K562 (cell line): ENCODE data around the gene SCTR. TPM values are rescaled to one million over a fixed set of nuclear protein-coding genes. Genes with fewer than 3 reads are reported as not detected.

Experiments used
- ATAC-seq: fragments of 200-7000 bp; cut with Tn5 transposase; 3 replicates; pipeline ENCODE4 v1.9.1; 2020; ENCODE audit warnings: moderate library complexity
- BruUV-seq: library from RNA; stranded (reverse); fragments of 400-500 nt; replicated peaks from 2 replicates; lab custom pipeline; 2021; lab: Mats Ljungman, UMichigan
- CTCF ChIA-PET: fragments of 300-600 bp; formaldehyde crosslinking; extraction: SDS; loops from one replicate; lab custom pipeline; 2021; ENCODE audit warnings: low intra/inter-chr PET ratio; lab: Yijun Ruan, JAX
- POLR2A ChIA-PET: fragments of 300-600, 350-650 bp; sonication (Branson Sonifier 250); formaldehyde crosslinking; extraction: SDS; loops from one replicate; lab custom pipeline; 2021; ENCODE audit warnings: antibody characterized with exemption, inconsistent platforms; lab: Yijun Ruan, JAX
- DNase-seq, 4 experiments: peaks; one replicate each; pipeline versions ENCODE4 v3.0.0 to v3.0.0-alpha.2; 2011 to 2018; ENCODE audit warnings: low spot score in 3 of 4, mixed read lengths in 3 of 4; ENCODE audit errors: extremely low read depth in 1 of 4
- FAIRE-seq: peaks from 2 replicates; lab custom pipeline; 2011; peaks lifted over from hg19 to GRCh38; lab: Jason Lieb, UNC
- H2AFZ ChIP-seq: 2 replicates; pipeline ENCODE4 v1.6.0; 2011; ENCODE audit warnings: low read depth, low read length, control low read depth, inconsistent platforms
- H3K27ac ChIP-seq: fragments of 200-600 bp; 3 replicates; pipeline ENCODE4 v1.8.0; 2011; ENCODE audit warnings: low read depth, mild to moderate bottlenecking, control low read depth, inconsistent platforms, low read length, moderate library complexity, mixed read lengths; ENCODE audit errors: extremely low read depth
- H3K27me3 ChIP-seq, 2 experiments: fragments of 300-600 bp in 1 of 2; 2 replicates in 1 of 2; 3 replicates in 1 of 2; pipeline versions ENCODE4 v1.6.0 to v1.8.0; 2011; ENCODE audit warnings: inconsistent platforms in 2 of 2, low read length in 2 of 2, mild to moderate bottlenecking in 1 of 2, mixed read lengths in 1 of 2, moderate library complexity in 1 of 2; ENCODE audit not compliant: control insufficient read depth in 2 of 2, insufficient read depth in 2 of 2
- H3K36me3 ChIP-seq: fragments of 300-600 bp; 3 replicates; pipeline ENCODE4 v1.8.0; 2011; ENCODE audit warnings: mild to moderate bottlenecking, low read length, inconsistent platforms; ENCODE audit not compliant: control insufficient read depth, insufficient read depth
- H3K4me1 ChIP-seq, 2 experiments: fragments of 200-600 bp in 1 of 2; replicated peaks in 1 of 2; 2 replicates in 1 of 2; 3 replicates in 1 of 2; pipeline versions ENCODE4 v1.5.1 to v1.8.0; 2011; ENCODE audit warnings: inconsistent platforms in 2 of 2, low read length in 2 of 2, mild to moderate bottlenecking in 1 of 2, mixed read lengths in 1 of 2, moderate library complexity in 1 of 2; ENCODE audit not compliant: control insufficient read depth in 2 of 2, insufficient read depth in 2 of 2
- H3K4me2 ChIP-seq: 2 replicates; pipeline ENCODE4 v1.6.1; 2011; ENCODE audit warnings: low read length, control low read depth, inconsistent platforms, mixed read lengths; ENCODE audit not compliant: insufficient read depth
- H3K4me3 ChIP-seq: fragments of 200-600 bp; sonication (generic), shearing (Covaris generic); 2 replicates; pipeline ENCODE4 v1.5.1; 2016; ENCODE audit warnings: control low read depth, inconsistent platforms
- H3K79me2 ChIP-seq: fragments of 200-600 bp; 3 replicates; pipeline ENCODE4 v1.8.0; 2011; ENCODE audit warnings: low read length, inconsistent platforms; ENCODE audit not compliant: control insufficient read depth, insufficient read depth
- H3K9ac ChIP-seq, 2 experiments: 2 replicates each; pipeline versions ENCODE4 v1.6.0 to v1.6.1; 2011; ENCODE audit warnings: low read depth in 2 of 2, low read length in 2 of 2, control low read depth in 1 of 2, inconsistent platforms in 1 of 2, mild to moderate bottlenecking in 1 of 2, mixed read lengths in 1 of 2; ENCODE audit not compliant: insufficient read depth in 1 of 2
- H3K9me1 ChIP-seq: one replicate; pipeline ENCODE4 v1.6.0; 2011; ENCODE audit warnings: inconsistent platforms, mild to moderate bottlenecking, low read length, moderate library complexity; ENCODE audit not compliant: control insufficient read depth, insufficient read depth
- H3K9me3 ChIP-seq: replicated peaks from 2 replicates; pipeline ENCODE4 v1.5.1; 2011; ENCODE audit warnings: low read depth, low read length, inconsistent platforms; ENCODE audit not compliant: control insufficient read depth, insufficient read depth
- H4K20me1 ChIP-seq: replicated peaks from 2 replicates; pipeline ENCODE4 v1.6.1; 2011; ENCODE audit warnings: low read length, inconsistent platforms, mixed read lengths; ENCODE audit not compliant: control insufficient read depth, insufficient read depth
- CHD1 ChIP-seq: fragments of 200-600 bp; sonication (generic); IDR thresholded peaks from one replicate; pipeline ENCODE4 v1.6.1; 2012; ENCODE audit warnings: mild to moderate bottlenecking, moderate library complexity, low read length, inconsistent platforms
- E2F5 ChIP-seq: sonication (generic); formaldehyde crosslinking; IDR thresholded peaks from 2 replicates; pipeline ENCODE4 v1.8.0; 2022; ENCODE audit warnings: mild to moderate bottlenecking, missing genetic modification reagents
- ELK1 ChIP-seq: sonication (generic); formaldehyde crosslinking; IDR thresholded peaks from 2 replicates; pipeline ENCODE4 v1.8.1; 2022; ENCODE audit warnings: missing genetic modification reagents
- ETV6 ChIP-seq, 3 experiments: fragments of 150-350 bp in 1 of 3; sonication (generic) in 1 of 3; formaldehyde crosslinking in 1 of 3; IDR thresholded peaks; 2 replicates each; pipeline versions ENCODE4 v1.6.1 to v1.8.0; 2014 to 2022; ENCODE audit warnings: borderline replicate concordance in 2 of 3, low read depth in 2 of 3, antibody characterized with exemption in 1 of 3, low read length in 1 of 3, mild to moderate bottlenecking in 1 of 3, missing genetic modification reagents in 1 of 3
- HCFC1 ChIP-seq: IDR thresholded peaks from 2 replicates; pipeline ENCODE4 v1.6.1; 2012; ENCODE audit warnings: low read depth, low read length, improper control_type of control experiment
- HLTF ChIP-seq: fragments of 450-650 bp; IDR thresholded peaks from 2 replicates; pipeline ENCODE4 v1.6.1; 2016
- MAFK ChIP-seq: IDR thresholded peaks from 2 replicates; pipeline ENCODE4 v1.6.1; 2011; ENCODE audit warnings: low read length, improper control_type of control experiment
- MBD2 ChIP-seq: sonication (generic); IDR thresholded peaks from 2 replicates; pipeline ENCODE4 v1.6.1; 2016; ENCODE audit warnings: low read depth, borderline replicate concordance
- MYNN ChIP-seq, 2 experiments: sonication (generic); formaldehyde crosslinking in 1 of 2; IDR thresholded peaks; 2 replicates each; pipeline versions ENCODE4 v1.5.0 to v1.6.1; 2016 to 2020; ENCODE audit warnings: antibody characterized with exemption in 1 of 2, missing genetic modification reagents in 1 of 2
- NFE2 ChIP-seq: IDR thresholded peaks from 2 replicates; pipeline ENCODE4 v1.6.1; 2014; ENCODE audit warnings: antibody characterized with exemption, low read depth
- NFXL1 ChIP-seq: fragments of 450-650 bp; formaldehyde crosslinking; IDR thresholded peaks from 2 replicates; pipeline ENCODE4 v1.4.0; 2021; ENCODE audit warnings: mild to moderate bottlenecking
- PCBP2 ChIP-seq: fragments of 200-400 bp; formaldehyde crosslinking; IDR thresholded peaks from 2 replicates; pipeline ENCODE4 v1.6.1; 2018; ENCODE audit warnings: low read length, low read depth, mild to moderate bottlenecking, moderate library complexity; ENCODE audit not compliant: poor library complexity, severe bottlenecking
- RNF2 ChIP-seq: sonication (generic); IDR thresholded peaks from 2 replicates; pipeline ENCODE4 v1.6.1; 2016
- TEAD2 ChIP-seq: fragments of 450-650 bp; IDR thresholded peaks from 2 replicates; pipeline ENCODE4 v1.6.1; 2016; ENCODE audit warnings: missing genetic modification characterization, control low read depth, missing compliant biosample characterization
- YY1 ChIP-seq, 3 experiments: IDR thresholded peaks; 2 replicates each; pipeline ENCODE4 v1.6.1; 2011; ENCODE audit warnings: low read length in 2 of 3, mild to moderate bottlenecking in 2 of 3, moderate library complexity in 2 of 3, borderline replicate concordance in 1 of 3, control low read depth in 1 of 3, low read depth in 1 of 3; ENCODE audit not compliant: insufficient read depth in 3 of 3, insufficient replicate concordance in 2 of 3, control insufficient read depth in 1 of 3, insufficient read length in 1 of 3; ENCODE audit errors: extremely low read depth in 1 of 3
- ZBTB33 ChIP-seq: sonication (generic); formaldehyde crosslinking; IDR thresholded peaks from 2 replicates; pipeline ENCODE4 v1.8.1; 2023; ENCODE audit warnings: mild to moderate bottlenecking, missing genetic modification reagents
- ZNF75A ChIP-seq: fragments of 450-650 bp; formaldehyde crosslinking; IDR thresholded peaks from 2 replicates; pipeline ENCODE4 v1.4.0; 2020; ENCODE audit warnings: mild to moderate bottlenecking
- WGBS: fragments of 100-300 bp; shearing (Covaris generic); methylation state at CpG from one replicate; pipeline ENCODE4 v1.1.6; 2016; ENCODE audit warnings: low coverage, mixed read lengths; ENCODE audit not compliant: insufficient coverage; ENCODE audit errors: missing lambda C conversion rate; 5-methylcytosine and 5-hydroxymethylcytosine counted together
- in situ Hi-C: fragments of 300-500 bp; cut with MboI; formaldehyde crosslinking; loops from 4 replicates; pipeline ENCODE4 v1.15.0; 2018; ENCODE audit warnings: inconsistent platforms, mixed read lengths
- intact Hi-C: fragments of 100-400 bp; cut with micrococcal nuclease; formaldehyde crosslinking; loops from 2 replicates; pipeline ENCODE4 v1.14.2; 2022
- polyA plus RNA-seq, 8 experiments: library from polyadenylated mRNA; depleted of rRNA in 4 of 8; stranded (reverse) in 5 of 8; unstranded in 3 of 8; fragments of >200 nt; fragmentation: Nextera tagmentation in 2 of 8; fragmentation: Illumina TruSeq in 1 of 8; extraction: Ambion mirVana in 2 of 8; extraction: Trizol in 1 of 8; gene quantifications; 2 replicates each; pipeline versions ENCODE4 v1.2.1 to v1.2.3, GENCODE V29; 2011 to 2014; ENCODE audit warnings: inconsistent platforms in 1 of 8, missing spikeins in 1 of 8
- total RNA-seq, 7 experiments: library from RNA; depleted of rRNA in 6 of 7; stranded (reverse); fragments of >200 nt in 6 of 7; fragmentation: Illumina TruSeq in 2 of 7; extraction: Trizol in 2 of 7; gene quantifications; 2 replicates each; pipeline versions ENCODE4 v1.2.1 to v1.2.3, GENCODE V29; 2011 to 2021; ENCODE audit warnings: low replicate concordance in 1 of 7

Gene SCTR
- total and polyA plus RNA-seq, 9 of the 15 experiments (the other 6 are each of a cell fraction or from before 2014, with no cell fraction given): not detected

GRCh38 chr2:119477113-119477505 lies 47.2 kb downstream of the SCTR start:
- no peak overlapping the region for H3K9ac ChIP-seq
- H3K9me1 ChIP-seq: no peaks in the 10 kb centered on the region
- H3K36me3 ChIP-seq: no peaks in the 10 kb centered on the region
- H3K27me3 ChIP-seq: peaks cover 5 to 66% of the 10 kb centered on the region in 2 experiments; a peak in 3 of 5 replicates
- POLR2A ChIA-PET: interaction anchor here (0.9 to 1.2 kb wide), 3 partner anchors 8 to 76 kb away, joined by 3 to 4 read pairs (median 3); no protein-coding TSS in a partner anchor
- H4K20me1 ChIP-seq: no peaks in the 10 kb centered on the region; the same call in 1 of the 2 replicates
- no peaks in the 10 kb centered on the region for H3K79me2 ChIP-seq
- no peak overlapping the region for H3K4me3 ChIP-seq
- no peaks in the 10 kb centered on the region for H3K9me3 ChIP-seq
- BruUV-seq: no TSS peak
- ATAC-seq (no peak), DNase-seq (no peak), FAIRE-seq (no peak)
- CTCF ChIA-PET: interaction anchor here (1.5 to 4.0 kb wide), 2 partner anchors 69 to 258 kb away, joined by 6 to 56 read pairs; no protein-coding TSS in a partner anchor
- TF ChIP-seq HLTF (no peak), TEAD2 (tag) (no peak), YY1 (IDR thresholded peaks at IDR 0.05; ENCODE audit: borderline replicate concordance in 1 of 3, control insufficient read depth in 1 of 3, extremely low read depth in 1 of 3, insufficient read depth in 3 of 3, insufficient read length in 1 of 3, insufficient replicate concordance in 2 of 3, low read depth in 1 of 3, low read length in 2 of 3) (no peak), ZNF75A (CRISPR knock-in tag) (no peak), MBD2 (no peak), ELK1 (CRISPR knock-in tag) (no peak), ETV6 (IDR thresholded peaks at IDR 0.05; ENCODE audit: borderline replicate concordance in 1 of 2, low read depth in 2 of 2, low read length in 1 of 2) (no peak), ETV6 (CRISPR knock-in tag; IDR thresholded peaks at IDR 0.05; ENCODE audit: borderline replicate concordance) (no peak), CHD1 (no peak), NFXL1 (CRISPR knock-in tag) (no peak), E2F5 (CRISPR knock-in tag) (no peak), RNF2 (no peak), HCFC1 (no peak), PCBP2 (no peak), MAFK (no peak), MYNN (IDR thresholded peaks at IDR 0.05) (no peak), MYNN (CRISPR knock-in tag; IDR thresholded peaks at IDR 0.05) (no peak), ZBTB33 (no peak), NFE2 (no peak)
- under 1% methylated on average over 9 of the region's 9 CpGs for WGBS
- H3K27ac ChIP-seq: no peak overlapping the region
- no peak overlapping the region for H3K4me2 ChIP-seq
- intact Hi-C loops: loop anchor here (2.0 to 10.0 kb wide), 2 partner anchors 258 to 452 kb away; no protein-coding TSS in a partner anchor
- peaks cover 4 to 5% of the 10 kb centered on the region in 2 experiments; a peak in 3 of 5 replicates for H3K4me1 ChIP-seq
- in situ Hi-C loops: no loop called here
- no peak overlapping the region for H2AFZ ChIP-seq
